ENCODE measurements around the gene ZDHHC6. TPM values are rescaled to one million over a fixed set of nuclear protein-coding genes. Genes with fewer than 3 reads are reported as not detected.
A peak's percentile ranks its signal among the peaks of the same experiment; 100 is the strongest.
"Not testable (repeated sequence)": the region's sequence is repeated elsewhere in the genome, so short reads cannot be mapped to it uniquely, and the experiment has no call there.

ZDHHC6 gene
- total RNA-seq, 1 experiment from 2014 or later, result 23.1 TPM

DNA sequence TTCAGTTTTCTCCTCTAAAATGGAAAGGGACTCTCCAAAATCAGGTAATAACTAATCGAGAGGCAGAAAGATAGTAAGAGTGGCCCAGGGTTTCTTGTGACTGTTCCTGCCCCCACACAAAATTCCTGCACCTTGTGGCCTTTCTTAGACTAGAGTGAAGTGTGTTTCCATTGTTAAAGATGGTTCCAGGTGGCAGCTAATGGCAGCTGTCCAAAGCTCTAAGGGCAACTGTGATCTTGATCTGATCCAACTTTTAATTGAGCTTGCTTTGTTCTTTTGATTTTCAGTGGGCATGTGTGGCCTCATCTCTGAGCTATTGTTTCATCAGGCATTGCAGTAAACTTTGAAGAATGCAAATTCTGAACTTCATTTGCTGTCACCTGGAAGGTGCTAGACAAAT lies 53.4 kb downstream of the ZDHHC6 start:
- DNase-seq (ENCODE audit: low spot score), result peak; percentile 74

DNA sequence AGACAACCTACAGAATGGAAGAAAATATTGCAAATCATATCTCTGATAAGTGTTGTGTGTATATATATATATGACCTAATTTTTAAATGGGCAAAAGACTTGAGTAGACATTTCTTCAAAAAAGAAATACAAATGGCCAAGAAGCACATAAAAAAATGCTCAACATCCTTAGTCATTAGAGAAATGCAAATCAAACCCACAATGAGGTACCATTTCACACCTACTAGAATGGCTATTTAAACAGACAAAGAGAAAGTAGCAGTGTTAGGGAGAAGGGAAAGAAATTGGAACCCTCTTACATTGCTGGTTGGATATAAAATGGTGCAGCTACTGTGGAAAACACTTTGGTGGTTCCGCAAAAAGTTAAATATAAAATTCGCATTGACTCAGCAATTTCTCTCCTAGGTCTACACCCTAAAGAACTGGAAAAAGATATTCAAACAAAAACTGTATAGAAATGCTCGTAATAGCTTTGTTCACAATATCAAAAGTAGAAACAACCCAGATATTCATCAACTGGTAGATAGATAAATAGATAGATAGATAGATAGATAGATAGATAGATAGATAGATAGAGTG lies 56.5 kb downstream of the ZDHHC6 start:
- DNase-seq (ENCODE audit: low spot score), result no peak

DNA sequence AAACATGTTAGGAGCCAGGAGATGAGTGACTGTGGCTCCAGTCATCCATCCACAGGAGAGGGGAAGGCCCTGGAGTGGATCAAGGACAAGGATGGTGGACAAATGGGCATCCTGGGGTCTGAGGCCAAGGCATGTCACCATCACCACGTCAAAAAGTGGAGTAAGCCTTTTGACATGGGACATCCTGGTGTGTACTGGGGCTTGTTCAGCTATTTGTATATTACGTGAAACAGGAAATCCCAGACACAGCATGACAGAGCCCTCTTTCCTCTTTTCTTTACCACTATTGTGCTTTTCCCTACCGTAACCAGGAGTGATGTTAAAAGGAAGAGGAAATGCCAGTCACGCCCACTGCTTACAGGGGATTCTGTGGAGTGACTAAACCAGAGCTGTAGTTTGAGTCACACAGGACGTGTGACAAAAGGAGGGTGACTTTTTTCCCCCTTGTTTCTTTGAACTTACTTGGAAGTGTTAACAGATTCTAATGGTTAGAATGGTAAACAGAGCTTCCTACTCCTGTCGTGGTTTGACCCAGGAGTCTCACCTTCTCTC lies 57.4 kb downstream of the ZDHHC6 start:
- DNase-seq (ENCODE audit: low spot score), result peak; percentile 93

DNA sequence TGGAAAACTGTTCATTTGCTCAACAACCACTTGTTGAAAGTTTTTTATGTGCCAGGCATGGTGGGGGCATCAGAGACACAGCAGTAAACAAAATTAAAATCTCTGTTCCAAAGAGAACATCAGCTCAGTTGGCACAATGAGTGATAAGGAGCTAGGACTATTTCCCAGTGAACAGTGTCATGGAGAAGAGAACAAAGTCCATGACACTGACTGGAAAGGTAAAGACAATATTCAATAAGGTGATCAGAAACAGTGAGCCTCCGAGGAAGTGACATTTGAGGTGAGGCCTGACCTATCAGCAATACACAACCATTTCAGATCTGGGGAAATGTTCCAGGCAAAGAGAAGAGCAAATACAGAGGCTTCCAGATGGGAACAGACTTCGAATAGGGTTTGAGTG lies 58.2 kb downstream of the ZDHHC6 start:
- no peak for DNase-seq (ENCODE audit: low spot score)

DNA sequence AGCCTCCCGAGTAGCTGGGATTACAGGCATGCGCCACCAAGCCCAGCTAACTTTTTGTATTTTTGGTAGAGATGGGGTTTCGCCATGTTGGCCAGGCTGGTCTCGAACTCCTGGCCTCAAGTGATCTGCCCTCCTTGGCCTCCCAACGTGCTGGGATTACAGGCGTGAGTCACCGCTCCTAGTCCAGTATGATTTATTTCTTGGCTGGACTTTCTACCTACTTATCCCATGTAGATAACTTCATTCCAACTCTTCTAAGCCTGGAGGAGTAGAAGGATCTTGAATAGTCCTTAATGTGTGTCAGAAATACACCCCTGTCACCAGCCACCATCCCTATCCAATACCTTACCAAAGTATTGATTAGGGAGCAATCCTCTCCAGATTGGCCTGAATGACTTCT lies 58.7 kb downstream of the ZDHHC6 start:
- not testable (repeated sequence) for DNase-seq (ENCODE audit: low spot score)

DNA sequence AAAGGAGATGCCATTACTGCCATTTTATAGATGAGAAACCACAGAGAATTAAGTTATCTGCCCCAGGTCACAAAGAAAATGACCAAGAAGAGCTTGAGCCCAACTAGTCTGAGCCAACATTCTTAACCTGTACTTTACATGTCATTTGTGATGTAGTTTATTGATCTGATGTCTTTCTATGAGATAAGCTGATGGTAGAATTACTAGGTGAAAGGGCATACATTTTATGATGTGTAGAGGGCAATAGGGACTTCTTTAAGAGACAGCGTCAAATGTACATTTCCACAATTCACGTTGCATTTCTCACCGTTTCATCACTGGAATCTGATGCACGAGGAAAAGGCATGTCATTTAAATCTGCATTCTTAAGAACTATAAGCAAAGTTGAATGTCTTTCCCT lies 61.5 kb downstream of the ZDHHC6 start:
- peak; percentile 47 for DNase-seq (ENCODE audit: low spot score)

DNA sequence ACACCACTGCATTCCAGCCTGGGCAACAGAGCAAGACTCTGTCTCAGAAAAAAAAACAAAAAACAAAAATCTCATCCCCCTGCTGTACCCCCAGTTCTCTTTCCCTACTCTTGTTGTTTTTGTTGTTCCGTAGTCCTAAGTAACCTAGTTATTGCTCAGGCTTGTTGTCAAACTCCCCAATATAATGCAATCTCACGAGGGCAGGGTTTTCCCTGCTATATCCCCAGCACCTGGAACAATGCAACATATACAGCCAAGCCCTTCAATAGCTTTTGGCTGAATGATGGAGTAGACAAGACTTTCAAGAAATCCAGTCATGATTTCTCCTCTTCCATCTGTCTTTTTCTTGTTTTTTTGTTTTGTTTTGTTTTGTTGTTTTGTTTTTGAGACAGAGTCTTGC lies 62.6 kb downstream of the ZDHHC6 start:
- DNase-seq (ENCODE audit: low spot score), result no peak

DNA sequence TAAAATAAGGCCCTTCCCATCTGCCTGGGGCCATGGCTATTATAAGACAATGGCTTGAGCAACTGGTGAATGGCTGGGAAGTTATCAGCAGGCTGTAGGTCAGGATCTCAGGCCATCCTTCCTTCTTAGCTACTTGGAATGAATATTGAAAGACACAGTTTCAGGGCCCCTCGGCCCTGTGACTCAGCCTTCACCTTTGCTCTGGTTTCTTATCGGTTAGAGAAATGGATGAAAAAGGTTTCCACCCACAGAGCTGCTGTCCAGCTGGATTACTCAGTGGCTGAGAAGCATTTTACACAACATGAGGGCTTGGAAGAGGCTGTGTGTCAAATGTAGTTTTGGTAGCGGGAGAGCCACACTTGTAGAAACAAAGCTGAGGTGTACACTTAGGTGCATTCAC lies 63.4 kb downstream of the ZDHHC6 start:
- DNase-seq (ENCODE audit: low spot score), result peak; percentile 79

DNA sequence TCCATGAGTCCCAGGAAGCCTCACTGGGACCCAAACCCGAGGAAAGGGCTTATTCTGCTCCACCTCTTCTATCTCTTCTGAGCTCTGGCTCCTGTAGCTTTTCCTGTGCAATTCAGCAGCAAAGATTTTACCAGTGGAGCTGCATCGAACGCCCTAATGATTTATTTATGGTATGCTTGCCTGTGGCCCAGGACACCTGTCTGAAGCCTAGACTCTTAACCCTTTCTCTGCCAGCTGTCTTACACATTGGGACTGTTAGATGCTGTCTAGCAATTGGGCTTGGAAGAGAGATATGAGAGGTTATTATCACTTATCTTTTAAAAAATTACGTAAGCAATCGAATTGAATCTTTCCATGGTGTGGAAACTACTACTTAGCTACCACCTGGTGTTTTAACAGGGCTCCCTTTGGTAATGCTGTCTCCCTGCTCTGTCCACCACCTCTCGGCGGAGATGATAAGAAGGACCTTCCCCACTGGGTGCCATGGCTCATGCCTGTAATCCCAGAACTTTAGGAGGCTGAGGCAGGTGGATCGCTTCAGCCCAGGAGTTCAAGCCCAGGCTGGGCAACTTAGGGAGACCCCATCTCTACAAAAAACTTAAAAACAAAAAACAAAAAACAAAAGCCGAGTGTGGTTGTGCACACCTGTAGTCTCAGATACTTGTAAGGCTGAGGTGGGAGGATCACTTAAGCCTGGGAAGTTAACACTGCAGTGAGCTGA lies 64.0 kb downstream of the ZDHHC6 start:
- DNase-seq (ENCODE audit: low spot score), result peak; percentile 39

Other genes starting within 250 kb of the ZDHHC6 start
- gene TECTB, start 163.5 kb downstream of the ZDHHC6 start, total RNA-seq (2014; rRNA removed; shearing (Covaris generic)), result not detected in 2 replicates
- 122 and 133 TPM in 2 replicates for gene ACSL5, start 72.8 kb downstream of the ZDHHC6 start, total RNA-seq (2014; rRNA removed; shearing (Covaris generic))
- gene VTI1A, start 301 bp upstream of the ZDHHC6 start, total RNA-seq (2014; rRNA removed; shearing (Covaris generic)), result 24.8 and 30.5 TPM in 2 replicates